NCI-H82 treated with DMSO at 0.1 percent for 48 hours (cell line): ENCODE results near the gene HIPK4.
A peak's percentile ranks its signal among the peaks of the same experiment; 100 is the strongest.
"Not testable (repeated sequence)": the region's sequence is repeated elsewhere in the genome, so short reads cannot be mapped to it uniquely, and the experiment has no call there.

Experiments used
- DNase-seq: peaks from one replicate; lab custom pipeline; 2025; ENCODE audit not compliant: unreplicated experiment; lab: John Stamatoyannopoulos, UW

The HIPK4 gene

GRCh38 chr19:40416918-40417642, 27.1 kb upstream of the HIPK4 start:
- DNase-seq, result no peak

GRCh38 chr19:40415768-40416167, 25.8 kb upstream of the HIPK4 start:
- DNase-seq, result no peak

GRCh38 chr19:40414542-40415535, 24.9 kb upstream of the HIPK4 start:
- DNase-seq, result no peak

GRCh38 chr19:40413291-40413845, 23.4 kb upstream of the HIPK4 start, which contains the start of gene PRX:
Gene PRX (minus strand): TSS chr19:40413378. CDS start chr19:40407932, 5,446 bp downstream.
- DNase-seq, result peak; percentile 72

GRCh38 chr19:40412866-40413265, 22.9 kb upstream of the HIPK4 start:
- DNase-seq, result no peak

DNA sequence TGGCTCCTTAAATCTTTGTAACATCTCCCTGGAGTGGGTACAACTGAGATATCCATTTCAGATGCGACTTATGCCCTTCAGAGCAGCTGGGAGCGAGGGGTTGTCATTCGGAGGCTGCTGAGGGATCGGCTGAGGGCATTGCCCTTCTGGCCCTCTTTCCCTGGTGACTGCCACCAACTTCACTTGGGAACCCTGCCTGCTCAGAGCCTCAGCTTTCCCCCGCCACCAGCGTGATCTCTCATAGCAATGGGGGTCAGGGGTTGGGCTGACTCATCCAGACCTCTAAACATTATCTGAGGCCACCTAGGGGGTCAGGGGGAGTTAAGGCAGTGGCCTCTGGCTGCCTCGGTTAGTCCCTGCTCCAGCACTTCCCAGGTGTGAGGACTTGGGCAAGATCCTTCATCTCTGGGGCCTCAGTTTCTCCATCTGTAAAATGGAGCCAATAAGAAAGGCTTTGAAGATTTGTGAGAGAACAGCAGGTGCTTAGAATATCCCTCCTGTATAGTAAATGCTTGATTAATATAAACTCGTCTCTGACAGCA, 22.0 kb upstream of the HIPK4 start:
- no peak for DNase-seq

DNA sequence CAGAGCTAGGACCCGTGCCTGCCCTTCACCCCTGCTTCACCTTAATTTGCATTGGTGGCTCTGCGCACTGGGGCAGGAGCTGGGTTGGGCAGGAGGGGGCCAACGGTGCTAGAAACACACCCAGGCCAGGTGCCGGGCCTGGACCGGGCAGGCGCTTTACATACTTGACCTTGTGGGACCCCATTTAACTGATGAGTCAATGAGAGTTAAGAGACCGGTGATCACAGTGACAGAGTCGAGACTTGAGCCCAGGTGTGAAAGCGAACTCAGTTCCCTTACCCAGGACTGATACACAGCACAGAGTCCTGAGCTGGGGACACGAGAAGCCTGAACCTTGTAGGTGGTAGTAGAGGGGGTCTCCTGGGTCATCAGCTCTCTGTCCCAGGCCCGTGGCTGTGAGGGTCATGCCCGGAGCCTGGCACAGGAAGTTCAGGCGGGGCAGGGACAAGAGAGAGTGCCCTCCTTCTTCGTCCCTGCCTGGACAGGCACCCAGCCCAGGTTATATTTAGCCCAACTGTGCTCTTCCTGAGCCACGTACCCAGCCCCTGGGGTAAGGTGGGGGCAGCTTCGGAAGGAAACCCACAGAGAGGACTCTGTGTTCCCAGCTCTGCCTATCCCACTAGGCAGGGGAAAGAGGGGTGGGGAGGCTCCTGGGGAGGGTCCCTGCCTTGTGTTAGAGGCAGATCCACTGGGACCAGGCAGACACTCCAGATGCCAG, 21.3 kb upstream of the HIPK4 start:
- no peak for DNase-seq

- DNase-seq, result no peak
These were observed 20.0 kb upstream of the HIPK4 start for GRCh38 chr19:40410030-40410389.

GRCh38 chr19:40408598-40408925, 18.6 kb upstream of the HIPK4 start:
- not testable (repeated sequence) for DNase-seq

DNA sequence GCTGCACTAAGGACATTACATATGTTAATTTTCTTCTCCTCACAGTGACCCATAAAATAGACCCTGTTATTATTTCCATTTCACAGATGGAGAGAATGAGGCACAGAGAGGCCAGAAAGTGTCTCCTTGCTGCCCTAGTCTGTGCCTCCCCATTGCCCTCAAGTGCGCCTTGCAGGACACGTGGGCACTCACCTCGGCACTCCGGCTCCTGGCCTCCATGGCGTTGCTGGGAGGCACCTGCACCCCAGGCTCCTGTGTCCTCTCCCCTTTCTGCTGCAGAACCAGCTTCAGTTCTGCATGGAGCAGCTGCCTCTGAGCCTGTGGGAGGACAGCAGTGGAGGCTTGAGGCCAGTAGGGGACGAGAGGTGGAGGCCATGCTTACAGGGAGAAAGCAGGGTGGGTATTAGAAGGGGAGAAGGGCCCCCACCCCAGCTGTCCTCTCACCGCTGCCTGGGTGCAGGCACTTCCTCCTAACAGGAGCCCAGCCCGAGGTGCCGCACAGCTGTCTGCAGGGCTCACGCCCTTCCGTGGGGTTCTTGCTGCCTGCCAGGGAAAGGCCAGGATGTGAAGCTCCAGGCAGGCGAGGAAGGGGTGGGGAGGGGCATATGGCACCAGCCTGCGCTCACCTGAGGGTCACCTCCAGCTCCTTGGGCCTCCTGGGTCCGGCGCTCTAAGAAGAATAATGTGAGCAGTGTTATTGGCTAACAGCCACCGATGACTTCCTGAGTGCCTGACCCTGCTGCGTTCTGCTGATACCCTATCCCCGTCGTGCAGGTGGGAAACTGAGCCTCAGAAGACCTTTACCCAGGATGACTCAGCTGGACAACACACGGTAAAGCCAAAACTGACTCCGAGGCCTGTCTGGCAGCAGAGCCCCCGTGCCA, 18.0 kb upstream of the HIPK4 start:
- DNase-seq, result no peak

DNA sequence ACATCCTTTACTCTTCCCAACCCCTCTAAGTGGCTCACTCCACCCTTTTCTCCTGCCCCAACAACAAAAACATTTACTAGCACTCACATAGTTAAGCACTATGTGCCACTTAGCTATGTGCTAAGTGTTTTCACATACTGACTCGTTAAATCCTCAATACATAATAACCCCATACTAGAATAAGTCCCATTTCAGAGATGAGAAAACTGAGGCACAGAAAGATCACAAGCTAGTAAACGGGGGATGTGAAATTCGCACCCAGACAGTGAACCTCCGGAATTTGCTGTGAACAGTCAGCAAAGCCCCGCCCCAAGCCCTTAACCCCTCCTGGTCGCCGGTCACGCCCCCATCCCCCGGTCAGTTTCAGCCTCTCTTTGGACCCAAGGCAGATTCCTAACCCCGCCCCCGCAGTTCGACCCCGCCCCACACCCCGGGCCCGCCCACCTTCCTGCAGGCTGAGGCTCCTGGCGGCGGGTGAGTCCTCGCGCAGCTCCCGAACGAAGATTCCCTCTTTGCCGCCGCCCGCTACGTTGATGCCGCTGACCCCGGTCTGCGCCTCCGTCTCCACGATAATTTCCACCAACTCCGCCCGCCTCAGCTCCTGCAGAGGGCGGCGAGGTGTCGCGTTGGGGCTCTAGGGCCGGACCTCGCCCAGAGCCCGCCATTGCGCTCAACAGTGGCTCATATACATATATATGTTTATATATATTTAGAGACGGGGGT, 13.4 kb upstream of the HIPK4 start:
- peak; percentile 80 for DNase-seq

DNA sequence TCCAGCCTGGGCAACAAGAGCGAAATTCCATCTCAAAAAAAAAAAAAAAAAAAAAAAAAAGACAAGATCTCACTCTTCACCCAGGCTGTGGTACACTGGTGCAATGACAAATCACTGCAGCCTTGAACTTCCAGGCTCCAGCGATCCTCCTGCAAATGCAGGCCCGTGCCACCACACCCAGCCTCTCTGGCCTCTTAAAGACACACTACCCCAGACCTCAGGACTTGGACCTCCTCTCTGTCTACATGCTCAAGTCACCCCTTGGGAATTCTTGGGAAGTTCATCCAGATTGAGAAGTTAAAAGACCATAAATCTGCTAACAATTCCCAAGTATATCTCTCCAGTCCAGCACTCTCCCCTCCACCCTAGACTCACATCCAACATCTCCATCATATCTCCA, 10.6 kb upstream of the HIPK4 start:
- DNase-seq, result no peak

GRCh38 chr19:40398417-40399131, 8.6 kb upstream of the HIPK4 start:
- DNase-seq, result peak; percentile 80

- DNase-seq, result no peak
These were observed 7.6 kb upstream of the HIPK4 start for GRCh38 chr19:40397568-40397906.

GRCh38 chr19:40396886-40397567, 7.0 kb upstream of the HIPK4 start:
- DNase-seq, result no peak

- DNase-seq, result no peak
These were observed 6.0 kb upstream of the HIPK4 start for GRCh38 chr19:40395956-40396355.

- DNase-seq, result no peak
These were observed 4.8 kb upstream of the HIPK4 start for GRCh38 chr19:40394816-40395210.
